ENCODE measurements around the gene KCNJ5.

GRCh38 chr11:128890543-128891368, at the start of gene KCNJ5:
- TF ChIP-seq CTCF (IDR thresholded peaks at IDR 0.05), result no peak
- TF ChIP-seq POLR2A (IDR thresholded peaks at IDR 0.05), result no peak
